HG03095 (cell line): ENCODE data around the gene SH3BGRL2.

Source experiments
- ATAC-seq: cut with Tn5 transposase; IDR thresholded peaks from one replicate; pipeline ENCODE4 v1.9.1; 2021; ENCODE audit warnings: moderate library complexity; ENCODE audit not compliant: unreplicated experiment

The SH3BGRL2 gene

GRCh38 chr6:79694623-79695343, 63.7 kb downstream of the SH3BGRL2 start:
- no peak for ATAC-seq

GRCh38 chr6:79697430-79697829, 66.3 kb downstream of the SH3BGRL2 start:
- no peak for ATAC-seq

- no peak for ATAC-seq
These were observed 68.5 kb downstream of the SH3BGRL2 start for GRCh38 chr6:79699606-79700005.

- ATAC-seq, result no peak
These were observed 71.6 kb downstream of the SH3BGRL2 start for GRCh38 chr6:79702691-79703090.

GRCh38 chr6:79704200-79704599, 73.1 kb downstream of the SH3BGRL2 start:
- no peak for ATAC-seq

GRCh38 chr6:79705456-79705995, 74.4 kb downstream of the SH3BGRL2 start:
- ATAC-seq, result no peak

GRCh38 chr6:79706527-79706926, 75.4 kb downstream of the SH3BGRL2 start:
- ATAC-seq, result no peak

GRCh38 chr6:79707621-79708020, 76.5 kb downstream of the SH3BGRL2 start:
- ATAC-seq, result no peak

GRCh38 chr6:79708095-79708791, 77.1 kb downstream of the SH3BGRL2 start:
- no peak for ATAC-seq

- ATAC-seq, result no peak
These were observed 79.0 kb downstream of the SH3BGRL2 start for GRCh38 chr6:79710127-79710526.

- ATAC-seq, result no peak
These were observed 80.0 kb downstream of the SH3BGRL2 start for GRCh38 chr6:79711167-79711566.

GRCh38 chr6:79712144-79712543, 81.0 kb downstream of the SH3BGRL2 start:
- no peak for ATAC-seq

- ATAC-seq, result no peak
These were observed 81.5 kb downstream of the SH3BGRL2 start for GRCh38 chr6:79712616-79713135.

GRCh38 chr6:79713701-79714322, 82.7 kb downstream of the SH3BGRL2 start:
- ATAC-seq, result peak; percentile 72

- no peak for ATAC-seq
These were observed 86.9 kb downstream of the SH3BGRL2 start for GRCh38 chr6:79717989-79718388.

- no peak for ATAC-seq
These were observed 87.5 kb downstream of the SH3BGRL2 start for GRCh38 chr6:79718509-79719247.

- no peak for ATAC-seq
These were observed 88.3 kb downstream of the SH3BGRL2 start for GRCh38 chr6:79719248-79719960.

- ATAC-seq, result no peak
These were observed 93.7 kb downstream of the SH3BGRL2 start for GRCh38 chr6:79724816-79725215.

- no peak for ATAC-seq
These were observed 100.3 kb downstream of the SH3BGRL2 start for GRCh38 chr6:79731471-79731870.

GRCh38 chr6:79733388-79733787, 102.3 kb downstream of the SH3BGRL2 start:
- ATAC-seq, result no peak
